HEK293 (cell line): ENCODE data around the gene TUFM.
A peak's percentile ranks its signal among the peaks of the same experiment; 100 is the strongest.

Experiments used
- BCL11A ChIP-seq: fragments of 450-650 bp; formaldehyde crosslinking; IDR thresholded peaks from 2 replicates; pipeline ENCODE4 v1.5.1; 2016; ENCODE audit warnings: low read depth, missing biosample characterization, missing genetic modification characterization
- EGR2 ChIP-seq: fragments of 450-650 bp; formaldehyde crosslinking; IDR thresholded peaks from 2 replicates; pipeline ENCODE4 v1.5.1; 2016; ENCODE audit warnings: low read depth, missing biosample characterization, missing genetic modification characterization
- HOXC10 ChIP-seq: sonication (generic); formaldehyde crosslinking; IDR thresholded peaks from 2 replicates; pipeline ENCODE4 v1.8.1; 2023; ENCODE audit warnings: mild to moderate bottlenecking, missing genetic modification reagents
- KLF16 ChIP-seq: fragments of 450-650 bp; formaldehyde crosslinking; IDR thresholded peaks from 2 replicates; pipeline ENCODE4 v1.5.1; 2017; ENCODE audit warnings: missing biosample characterization, missing genetic modification characterization
- PRDM10 ChIP-seq: fragments of 450-650 bp; formaldehyde crosslinking; IDR thresholded peaks from 2 replicates; pipeline ENCODE4 v1.5.1; 2016; ENCODE audit warnings: missing biosample characterization, missing genetic modification characterization
- TRIM28 ChIP-seq: IDR thresholded peaks from 2 replicates; pipeline ENCODE4 v1.6.1; 2011; ENCODE audit warnings: low read length, control low read depth, borderline replicate concordance
- YY2 ChIP-seq: fragments of 450-650 bp; formaldehyde crosslinking; IDR thresholded peaks from 2 replicates; pipeline ENCODE4 v1.5.1; 2016; ENCODE audit warnings: missing biosample characterization, missing genetic modification characterization
- ZBTB49 ChIP-seq: fragments of 450-650 bp; formaldehyde crosslinking; IDR thresholded peaks from 2 replicates; pipeline ENCODE4 v1.5.1; 2016; ENCODE audit warnings: missing biosample characterization, missing genetic modification characterization, low read depth
- ZNF133 ChIP-seq: fragments of 450-650 bp; formaldehyde crosslinking; IDR thresholded peaks from 2 replicates; pipeline ENCODE4 v1.5.1; 2016; ENCODE audit warnings: missing biosample characterization, missing genetic modification characterization
- ZNF140 ChIP-seq: fragments of 450-650 bp; formaldehyde crosslinking; IDR thresholded peaks from 2 replicates; pipeline ENCODE4 v1.5.1; 2016; ENCODE audit warnings: missing biosample characterization, missing genetic modification characterization
- ZNF175 ChIP-seq: fragments of 450-650 bp; formaldehyde crosslinking; IDR thresholded peaks from 2 replicates; pipeline ENCODE4 v1.5.1; 2016; ENCODE audit warnings: missing biosample characterization, missing genetic modification characterization
- ZNF202 ChIP-seq: fragments of 450-650 bp; formaldehyde crosslinking; IDR thresholded peaks from 2 replicates; pipeline ENCODE4 v1.5.1; 2016; ENCODE audit warnings: missing biosample characterization, missing genetic modification characterization, borderline replicate concordance
- ZNF311 ChIP-seq: fragments of 450-650 bp; formaldehyde crosslinking; IDR thresholded peaks from 2 replicates; pipeline ENCODE4 v1.5.1; 2017; ENCODE audit warnings: missing biosample characterization, missing genetic modification characterization, borderline replicate concordance
- ZNF341 ChIP-seq: fragments of 450-650 bp; formaldehyde crosslinking; IDR thresholded peaks from 2 replicates; pipeline ENCODE4; 2016; ENCODE audit warnings: low read depth, missing biosample characterization, missing genetic modification characterization
- ZNF404 ChIP-seq: fragments of 450-650 bp; formaldehyde crosslinking; IDR thresholded peaks from 2 replicates; pipeline ENCODE4 v1.5.1; 2017; ENCODE audit warnings: missing biosample characterization, missing genetic modification characterization
- ZNF416 ChIP-seq: fragments of 450-650 bp; formaldehyde crosslinking; IDR thresholded peaks from 2 replicates; pipeline ENCODE4 v1.5.1; 2016; ENCODE audit warnings: missing biosample characterization, missing genetic modification characterization
- ZNF48 ChIP-seq: fragments of 450-650 bp; formaldehyde crosslinking; IDR thresholded peaks from 2 replicates; pipeline ENCODE4 v1.5.1; 2016; ENCODE audit warnings: missing biosample characterization, missing genetic modification characterization
- ZNF510 ChIP-seq: fragments of 450-650 bp; formaldehyde crosslinking; IDR thresholded peaks from 2 replicates; pipeline ENCODE4 v1.5.1; 2018; ENCODE audit warnings: mild to moderate bottlenecking, missing genetic modification characterization, missing biosample characterization; ENCODE audit not compliant: insufficient replicate concordance
- ZNF514 ChIP-seq: fragments of 450-650 bp; formaldehyde crosslinking; IDR thresholded peaks from 2 replicates; pipeline ENCODE4 v1.5.1; 2016; ENCODE audit warnings: missing biosample characterization, missing genetic modification characterization
- ZNF549 ChIP-seq: fragments of 450-650 bp; IDR thresholded peaks from 2 replicates; pipeline ENCODE4 v1.5.1; 2018; ENCODE audit warnings: missing biosample characterization, missing genetic modification characterization, mild to moderate bottlenecking, inconsistent platforms, moderate library complexity
- ZNF560 ChIP-seq: fragments of 450-650 bp; formaldehyde crosslinking; IDR thresholded peaks from 2 replicates; pipeline ENCODE4 v1.5.1; 2017; ENCODE audit warnings: missing biosample characterization, missing genetic modification characterization, borderline replicate concordance
- ZNF626 ChIP-seq: fragments of 450-650 bp; sonication (Bioruptor Pico); formaldehyde crosslinking; IDR thresholded peaks from 2 replicates; pipeline ENCODE4 v1.5.1; 2018; ENCODE audit warnings: missing biosample characterization, missing genetic modification characterization, inconsistent platforms
- ZNF768 ChIP-seq: fragments of 450-650 bp; formaldehyde crosslinking; IDR thresholded peaks from 2 replicates; pipeline ENCODE4 v1.5.1; 2018; ENCODE audit warnings: missing biosample characterization, mild to moderate bottlenecking, missing genetic modification characterization
- ZNF777 ChIP-seq: fragments of 450-650 bp; formaldehyde crosslinking; IDR thresholded peaks from 2 replicates; pipeline ENCODE4 v1.5.1; 2017; ENCODE audit warnings: missing biosample characterization, missing genetic modification characterization, borderline replicate concordance
- ZSCAN23 ChIP-seq: fragments of 450-650 bp; formaldehyde crosslinking; IDR thresholded peaks from 2 replicates; pipeline ENCODE4 v1.5.1; 2016; ENCODE audit warnings: missing biosample characterization, missing genetic modification characterization
- TF ChIP-seq, protein P1 (sequence below): fragments of 450-650 bp; formaldehyde crosslinking; IDR thresholded peaks from 2 replicates; pipeline ENCODE4 v1.5.1; 2016; ENCODE audit warnings: missing biosample characterization, missing genetic modification characterization
- TF ChIP-seq, protein P2 (sequence below): fragments of 450-650 bp; formaldehyde crosslinking; IDR thresholded peaks from 2 replicates; pipeline ENCODE4 v1.5.1; 2016; ENCODE audit warnings: missing biosample characterization, missing genetic modification characterization, borderline replicate concordance

TUFM gene

DNA sequence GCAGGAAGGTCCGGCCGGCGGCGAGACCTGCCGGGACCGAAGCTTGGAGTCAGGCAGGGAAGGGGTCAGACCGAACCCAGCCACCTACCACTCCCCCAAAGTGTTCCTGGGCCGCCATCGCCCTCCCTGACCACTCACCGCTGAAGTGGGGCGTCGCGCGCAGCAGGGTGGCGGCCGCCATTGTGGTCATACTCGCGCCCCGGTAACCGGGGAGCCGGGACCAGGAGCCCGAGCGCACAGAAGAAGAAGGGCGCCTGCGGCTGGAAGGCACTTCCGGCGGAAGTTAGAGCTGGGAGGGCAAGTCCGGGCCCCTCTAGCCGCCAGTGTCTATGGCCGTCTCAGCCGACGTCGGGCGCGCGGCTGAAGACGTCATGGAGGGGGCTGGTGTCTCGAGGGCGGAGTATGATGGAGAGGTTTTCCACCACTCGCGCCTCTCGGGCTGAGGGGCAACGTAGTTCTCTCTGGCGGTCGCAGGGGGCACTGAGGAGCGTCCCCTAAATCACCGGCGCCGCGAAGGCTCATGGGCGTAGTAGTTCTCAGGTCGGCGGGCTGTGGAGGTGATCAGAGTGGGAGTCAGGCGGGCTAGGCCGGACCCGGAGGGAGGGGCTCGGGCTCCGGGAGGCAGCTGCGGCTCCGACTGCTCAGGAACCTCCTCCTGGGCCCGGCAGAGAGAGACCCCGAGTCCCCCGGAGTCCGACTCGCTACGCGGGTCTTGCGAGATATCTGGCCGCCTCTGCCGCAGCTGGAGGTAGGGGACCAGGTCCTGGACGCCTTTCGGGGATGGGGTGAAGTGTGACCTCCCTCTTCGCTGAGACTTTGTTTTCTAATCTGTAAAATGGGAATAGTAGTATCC, at the start of gene TUFM (continued):
- TF ChIP-seq, protein P1, sequence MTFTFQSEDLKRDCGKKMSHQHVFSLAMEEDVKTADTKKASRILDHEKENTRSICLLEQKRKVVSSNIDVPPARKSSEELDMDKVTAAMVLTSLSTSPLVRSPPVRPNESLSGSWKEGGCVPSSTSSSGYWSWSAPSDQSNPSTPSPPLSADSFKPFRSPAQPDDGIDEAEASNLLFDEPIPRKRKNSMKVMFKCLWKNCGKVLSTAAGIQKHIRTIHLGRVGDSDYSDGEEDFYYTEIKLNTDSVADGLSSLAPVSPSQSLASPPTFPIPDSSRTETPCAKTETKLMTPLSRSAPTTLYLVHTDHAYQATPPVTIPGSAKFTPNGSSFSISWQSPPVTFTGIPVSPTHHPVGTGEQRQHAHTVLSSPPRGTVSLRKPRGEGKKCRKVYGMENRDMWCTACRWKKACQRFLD, result no peak
- no peak for TF ChIP-seq ZNF133 (tag by site-specific recombination)
- no peak for TF ChIP-seq ZNF311 (tag by site-specific recombination)
- TF ChIP-seq ZNF768, result peak; percentile 53; the same call in 1 of the 2 replicates
- TF ChIP-seq EGR2 (tag by site-specific recombination), result peak; percentile 68
- no peak for TF ChIP-seq ZNF626 (tag by site-specific recombination)
- TF ChIP-seq ZNF510 (tag by site-specific recombination), result no peak
- peak; percentile 96 for TF ChIP-seq KLF16 (tag by site-specific recombination)
- no peak for TF ChIP-seq BCL11A
- no peak for TF ChIP-seq ZNF175
- TF ChIP-seq ZNF549, result no peak
- no peak for TF ChIP-seq ZNF404 (tag by site-specific recombination)
- no peak for TF ChIP-seq TRIM28
- 0 out of 2 replicates have a peak, but pooled peaks have one; percentile 24 for TF ChIP-seq ZSCAN23 (tag by site-specific recombination)
- TF ChIP-seq ZBTB49 (tag by site-specific recombination), result no peak
- TF ChIP-seq, protein P2, sequence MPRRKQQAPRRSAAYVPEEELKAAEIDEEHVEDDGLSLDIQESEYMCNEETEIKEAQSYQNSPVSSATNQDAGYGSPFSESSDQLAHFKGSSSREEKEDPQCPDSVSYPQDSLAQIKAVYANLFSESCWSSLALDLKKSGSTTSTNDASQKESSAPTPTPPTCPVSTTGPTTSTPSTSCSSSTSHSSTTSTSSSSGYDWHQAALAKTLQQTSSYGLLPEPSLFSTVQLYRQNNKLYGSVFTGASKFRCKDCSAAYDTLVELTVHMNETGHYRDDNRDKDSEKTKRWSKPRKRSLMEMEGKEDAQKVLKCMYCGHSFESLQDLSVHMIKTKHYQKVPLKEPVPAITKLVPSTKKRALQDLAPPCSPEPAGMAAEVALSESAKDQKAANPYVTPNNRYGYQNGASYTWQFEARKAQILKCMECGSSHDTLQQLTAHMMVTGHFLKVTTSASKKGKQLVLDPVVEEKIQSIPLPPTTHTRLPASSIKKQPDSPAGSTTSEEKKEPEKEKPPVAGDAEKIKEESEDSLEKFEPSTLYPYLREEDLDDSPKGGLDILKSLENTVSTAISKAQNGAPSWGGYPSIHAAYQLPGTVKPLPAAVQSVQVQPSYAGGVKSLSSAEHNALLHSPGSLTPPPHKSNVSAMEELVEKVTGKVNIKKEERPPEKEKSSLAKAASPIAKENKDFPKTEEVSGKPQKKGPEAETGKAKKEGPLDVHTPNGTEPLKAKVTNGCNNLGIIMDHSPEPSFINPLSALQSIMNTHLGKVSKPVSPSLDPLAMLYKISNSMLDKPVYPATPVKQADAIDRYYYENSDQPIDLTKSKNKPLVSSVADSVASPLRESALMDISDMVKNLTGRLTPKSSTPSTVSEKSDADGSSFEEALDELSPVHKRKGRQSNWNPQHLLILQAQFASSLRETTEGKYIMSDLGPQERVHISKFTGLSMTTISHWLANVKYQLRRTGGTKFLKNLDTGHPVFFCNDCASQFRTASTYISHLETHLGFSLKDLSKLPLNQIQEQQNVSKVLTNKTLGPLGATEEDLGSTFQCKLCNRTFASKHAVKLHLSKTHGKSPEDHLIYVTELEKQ, result no peak
- TF ChIP-seq ZNF560, result no peak
- no peak for TF ChIP-seq ZNF777
- peak; percentile 85 for TF ChIP-seq YY2 (tag by site-specific recombination)
- no peak for TF ChIP-seq ZNF48
- TF ChIP-seq PRDM10, result peak; percentile 63; the same call in 1 of the 2 replicates
- TF ChIP-seq HOXC10 (CRISPR knock-in tag), result no peak; the same call in 1 of the 2 replicates
- TF ChIP-seq ZNF416 (tag by site-specific recombination), result no peak
- peak; percentile 88 for TF ChIP-seq ZNF341
- TF ChIP-seq ZNF140, result no peak
- TF ChIP-seq ZNF202, result no peak
- no peak for TF ChIP-seq ZNF514
